NCI-H774 (cell line): ENCODE results near the gene NLK.

Source experiments
- DNase-seq: peaks from one replicate; lab custom pipeline; 2025; lab: John Stamatoyannopoulos, UW

NLK gene

GRCh38 chr17:28040406-28040805, 2.1 kb upstream of the NLK start:
- no peak for DNase-seq

GRCh38 chr17:28041068-28041843, 1.2 kb upstream of the NLK start:
- DNase-seq = peak; percentile 100

GRCh38 chr17:28041844-28042656, 427 bp upstream of the NLK start:
- no peak for DNase-seq

- no peak for DNase-seq
Observed at GRCh38 chr17:28042721-28043291, 329 bp downstream of the NLK start.

GRCh38 chr17:28043296-28043695, 819 bp downstream of the NLK start:
- DNase-seq = no peak

GRCh38 chr17:28043741-28044140, 1.3 kb downstream of the NLK start:
- no peak for DNase-seq

GRCh38 chr17:28045304-28045703, 2.8 kb downstream of the NLK start:
- no peak for DNase-seq

GRCh38 chr17:28046034-28046825, 3.8 kb downstream of the NLK start:
- no peak for DNase-seq

GRCh38 chr17:28047806-28048205, 5.3 kb downstream of the NLK start:
- DNase-seq = no peak

GRCh38 chr17:28049071-28049470, 6.6 kb downstream of the NLK start:
- no peak for DNase-seq

GRCh38 chr17:28053044-28053670, 10.7 kb downstream of the NLK start:
- DNase-seq = no peak

- no peak for DNase-seq
Observed at GRCh38 chr17:28053725-28054124, 11.2 kb downstream of the NLK start.

- no peak for DNase-seq
Observed at GRCh38 chr17:28055546-28056275, 13.2 kb downstream of the NLK start.

GRCh38 chr17:28056276-28056620, 13.8 kb downstream of the NLK start:
- DNase-seq = no peak

- no peak for DNase-seq
Observed at GRCh38 chr17:28057731-28058246, 15.3 kb downstream of the NLK start.

- DNase-seq = no peak
Observed at GRCh38 chr17:28059675-28060074, 17.2 kb downstream of the NLK start.

GRCh38 chr17:28065706-28066105, 23.2 kb downstream of the NLK start:
- DNase-seq = no peak

- no peak for DNase-seq
Observed at GRCh38 chr17:28069061-28069460, 26.6 kb downstream of the NLK start.

GRCh38 chr17:28071179-28071578, 28.7 kb downstream of the NLK start:
- DNase-seq = no peak

GRCh38 chr17:28071891-28072606, 29.6 kb downstream of the NLK start:
- no peak for DNase-seq
